ENCODE results near the gene CPAMD8.

CPAMD8 gene

DNA sequence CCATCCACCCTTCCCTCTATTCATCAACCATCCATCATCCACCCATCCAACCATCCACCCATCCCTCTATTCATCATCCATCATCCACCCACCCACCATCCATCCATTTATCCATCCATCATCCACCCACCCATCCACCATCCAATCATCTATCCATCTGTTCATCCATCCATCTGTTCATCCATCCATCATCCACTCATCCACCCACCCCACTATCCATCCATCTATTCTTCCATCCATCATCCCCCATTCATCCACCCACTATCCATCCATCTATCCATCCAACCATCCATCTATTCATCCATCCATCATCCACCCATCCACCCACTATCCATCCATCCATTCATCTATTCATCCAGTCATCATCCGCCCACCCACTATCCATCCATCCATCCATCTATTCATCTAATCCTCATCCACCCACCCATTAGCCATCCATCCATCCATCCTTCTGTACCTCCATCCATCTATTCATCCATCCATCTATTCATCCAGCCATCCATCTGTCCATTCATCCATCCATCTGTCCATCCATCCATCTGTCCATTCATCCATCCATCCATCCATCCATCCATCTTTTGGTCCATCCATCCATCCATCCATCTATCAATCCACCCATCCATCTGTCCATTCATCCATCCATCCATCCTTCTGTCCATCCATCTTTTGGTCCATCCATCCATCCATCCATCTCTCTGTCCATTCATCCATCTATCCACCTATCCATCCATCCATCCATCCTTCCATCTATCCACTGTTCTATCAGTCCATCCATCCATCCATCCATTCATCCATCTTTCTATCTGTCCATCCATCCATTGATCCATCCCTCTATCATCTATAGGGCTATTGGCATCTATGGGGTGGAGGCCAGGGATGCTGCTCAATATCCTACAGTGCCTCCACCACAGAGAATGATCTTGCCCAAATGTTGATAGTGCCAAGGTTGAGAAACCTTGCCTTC is 47.5 kb downstream of the CPAMD8 start:
- Histone ChIP-seq H3K27me3 (ENCODE audit: control insufficient read depth, insufficient read depth, low read length) (no peaks in the 10 kb centered on the region), H3K9me3 (ENCODE audit: control insufficient read depth, low read length) (no peaks in the 10 kb centered on the region), H3K36me3 (ENCODE audit: control insufficient read depth, insufficient read depth, low read length) (no peaks in the 10 kb centered on the region), H3K9ac (no peak overlapping the region), H3K79me2 (no peaks in the 10 kb centered on the region), H2AFZ (no peak overlapping the region), H3K4me1 (no peaks in the 10 kb centered on the region), H3K27ac (no peak overlapping the region), H3K4me3 (ENCODE audit: low read depth, low read length) (no peak overlapping the region), H3K4me2 (ENCODE audit: low read length) (no peak overlapping the region)
- TF ChIP-seq, protein P1, sequence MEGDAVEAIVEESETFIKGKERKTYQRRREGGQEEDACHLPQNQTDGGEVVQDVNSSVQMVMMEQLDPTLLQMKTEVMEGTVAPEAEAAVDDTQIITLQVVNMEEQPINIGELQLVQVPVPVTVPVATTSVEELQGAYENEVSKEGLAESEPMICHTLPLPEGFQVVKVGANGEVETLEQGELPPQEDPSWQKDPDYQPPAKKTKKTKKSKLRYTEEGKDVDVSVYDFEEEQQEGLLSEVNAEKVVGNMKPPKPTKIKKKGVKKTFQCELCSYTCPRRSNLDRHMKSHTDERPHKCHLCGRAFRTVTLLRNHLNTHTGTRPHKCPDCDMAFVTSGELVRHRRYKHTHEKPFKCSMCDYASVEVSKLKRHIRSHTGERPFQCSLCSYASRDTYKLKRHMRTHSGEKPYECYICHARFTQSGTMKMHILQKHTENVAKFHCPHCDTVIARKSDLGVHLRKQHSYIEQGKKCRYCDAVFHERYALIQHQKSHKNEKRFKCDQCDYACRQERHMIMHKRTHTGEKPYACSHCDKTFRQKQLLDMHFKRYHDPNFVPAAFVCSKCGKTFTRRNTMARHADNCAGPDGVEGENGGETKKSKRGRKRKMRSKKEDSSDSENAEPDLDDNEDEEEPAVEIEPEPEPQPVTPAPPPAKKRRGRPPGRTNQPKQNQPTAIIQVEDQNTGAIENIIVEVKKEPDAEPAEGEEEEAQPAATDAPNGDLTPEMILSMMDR (IDR thresholded peaks at IDR 0.05) = no peak

DNA sequence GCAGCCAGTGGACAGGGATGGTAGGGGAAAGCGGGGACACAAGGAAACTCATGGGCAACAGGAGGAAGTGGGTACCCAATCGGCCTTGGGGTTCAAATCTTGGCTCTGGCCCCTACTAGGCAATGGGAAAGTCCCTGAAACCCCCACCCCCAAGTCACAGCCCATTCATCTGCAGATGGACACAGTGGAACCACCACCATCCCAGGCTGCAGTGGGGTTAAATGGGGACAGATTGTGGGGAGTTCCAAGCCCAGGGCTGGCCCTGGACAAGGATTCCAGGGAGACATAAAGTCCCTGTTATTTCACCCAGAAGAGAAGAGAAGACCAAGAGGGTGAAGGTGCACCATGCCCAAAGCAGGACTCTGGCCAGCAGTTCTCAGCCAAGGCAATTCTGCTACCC is 48.5 kb downstream of the CPAMD8 start:
- Histone ChIP-seq H3K27ac (no peak overlapping the region), H3K79me2 (no peaks in the 10 kb centered on the region), H3K36me3 (ENCODE audit: control insufficient read depth, insufficient read depth, low read length) (no peaks in the 10 kb centered on the region), H3K4me2 (ENCODE audit: low read length) (no peak overlapping the region), H3K4me1 (no peaks in the 10 kb centered on the region), H3K9ac (no peak overlapping the region), H3K4me3 (ENCODE audit: low read depth, low read length) (no peak overlapping the region), H3K9me3 (ENCODE audit: control insufficient read depth, low read length) (no peaks in the 10 kb centered on the region), H2AFZ (no peak overlapping the region), H3K27me3 (ENCODE audit: control insufficient read depth, insufficient read depth, low read length) (no peaks in the 10 kb centered on the region)
- TF ChIP-seq, protein P1 (IDR thresholded peaks at IDR 0.05) = no peak

DNA sequence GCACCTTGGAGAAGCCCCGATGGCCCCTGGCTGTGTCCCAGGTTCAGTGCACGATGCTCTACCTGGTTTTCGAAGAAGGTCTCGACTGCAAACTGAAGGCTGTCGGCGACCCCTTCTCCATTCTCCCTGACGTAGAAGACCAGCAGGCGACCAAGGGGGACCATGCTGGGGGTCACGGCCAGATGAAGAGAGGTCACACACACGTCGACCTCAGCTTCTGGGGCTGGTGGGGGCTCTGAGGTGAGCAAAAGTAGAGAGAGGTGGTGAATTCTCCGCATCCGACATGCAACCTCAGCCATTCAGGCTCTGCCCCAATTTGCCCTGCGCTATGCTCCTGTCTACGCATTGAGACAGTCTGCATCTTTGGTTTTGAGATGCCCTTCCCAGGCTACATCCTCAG is 49.3 kb downstream of the CPAMD8 start:
- Histone ChIP-seq H3K9ac (no peak overlapping the region), H3K27ac (no peak overlapping the region), H3K4me2 (ENCODE audit: low read length) (no peak overlapping the region), H3K4me3 (ENCODE audit: low read depth, low read length) (no peak overlapping the region), H3K27me3 (ENCODE audit: control insufficient read depth, insufficient read depth, low read length) (no peaks in the 10 kb centered on the region), H3K9me3 (ENCODE audit: control insufficient read depth, low read length) (no peaks in the 10 kb centered on the region), H3K79me2 (no peaks in the 10 kb centered on the region), H3K4me1 (no peaks in the 10 kb centered on the region), H3K36me3 (ENCODE audit: control insufficient read depth, insufficient read depth, low read length) (no peaks in the 10 kb centered on the region), H2AFZ (no peak overlapping the region)
- TF ChIP-seq, protein P1 (IDR thresholded peaks at IDR 0.05) = no peak

DNA sequence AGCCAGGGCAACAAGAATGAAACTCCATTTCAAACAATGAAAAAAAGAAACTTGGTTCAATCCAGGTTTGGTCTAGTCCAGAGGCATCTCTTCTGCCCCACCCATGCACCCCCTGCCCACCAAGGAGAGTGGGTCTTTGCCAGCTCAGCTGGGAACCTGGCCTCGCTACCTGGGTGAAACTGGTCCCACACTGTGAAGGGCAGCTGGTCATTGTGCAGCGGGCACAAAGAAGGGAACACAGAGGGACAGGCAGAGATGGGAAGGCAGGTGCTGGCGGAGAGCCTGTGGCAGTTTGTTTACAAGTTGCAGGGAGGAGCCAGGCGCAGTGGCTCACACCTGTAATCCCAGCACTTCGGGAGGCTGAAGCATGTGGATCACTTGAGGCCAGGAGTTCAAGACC is 50.2 kb downstream of the CPAMD8 start:
- no peak overlapping the region for H3K4me2 ChIP-seq (ENCODE audit: low read length)
- no peaks in the 10 kb centered on the region for H3K27me3 ChIP-seq (ENCODE audit: control insufficient read depth, insufficient read depth, low read length)
- no peaks in the 10 kb centered on the region for H3K4me1 ChIP-seq
- no peaks in the 10 kb centered on the region for H3K79me2 ChIP-seq
- no peak overlapping the region for H2AFZ ChIP-seq
- H3K4me3 ChIP-seq (ENCODE audit: low read depth, low read length) = no peak overlapping the region
- no peaks in the 10 kb centered on the region for H3K9me3 ChIP-seq (ENCODE audit: control insufficient read depth, low read length)
- TF ChIP-seq, protein P1 (IDR thresholded peaks at IDR 0.05) = no peak
- H3K27ac ChIP-seq = no peak overlapping the region
- H3K36me3 ChIP-seq (ENCODE audit: control insufficient read depth, insufficient read depth, low read length) = no peaks in the 10 kb centered on the region
- no peak overlapping the region for H3K9ac ChIP-seq

DNA sequence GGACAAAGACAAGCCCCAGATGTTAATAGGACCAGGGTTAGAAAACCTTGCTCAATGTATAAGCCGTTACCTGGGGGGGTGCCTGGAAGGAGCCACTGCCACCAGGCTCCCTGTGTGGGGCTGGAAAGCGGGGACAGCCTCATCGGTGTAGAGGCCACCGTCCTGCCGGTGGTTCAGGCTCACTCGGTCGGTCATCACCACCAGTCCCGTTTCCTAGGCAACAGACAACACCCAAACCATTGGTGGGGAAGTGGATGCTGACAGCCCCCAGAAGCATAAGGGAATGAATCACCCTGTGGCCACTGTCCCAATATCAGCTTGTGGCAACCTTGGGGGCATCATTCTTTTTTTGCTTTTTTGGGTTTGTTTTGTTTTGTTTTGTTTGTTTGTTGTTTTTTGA is 55.8 kb downstream of the CPAMD8 start:
- Histone ChIP-seq H3K4me3 (ENCODE audit: low read depth, low read length) (no peak overlapping the region), H3K36me3 (ENCODE audit: control insufficient read depth, insufficient read depth, low read length) (no peaks in the 10 kb centered on the region), H3K27ac (no peak overlapping the region), H2AFZ (no peak overlapping the region), H3K27me3 (ENCODE audit: control insufficient read depth, insufficient read depth, low read length) (no peaks in the 10 kb centered on the region), H3K4me1 (no peaks in the 10 kb centered on the region), H3K9me3 (ENCODE audit: control insufficient read depth, low read length) (no peaks in the 10 kb centered on the region), H3K9ac (no peak overlapping the region), H3K4me2 (ENCODE audit: low read length) (no peak overlapping the region), H3K79me2 (no peaks in the 10 kb centered on the region)
- TF ChIP-seq, protein P1 (IDR thresholded peaks at IDR 0.05) = no peak

All from parathyroid adenoma (tissue), 2 donors.